DND-41 (cell line): ENCODE data around the gene GREB1.

ENCODE experiments used
- EZH2 ChIP-seq: IDR thresholded peaks from 3 replicates; pipeline ENCODE4 v1.6.1; 2012; ENCODE audit warnings: borderline replicate concordance, low read depth, mild to moderate bottlenecking, moderate library complexity, low read length, inconsistent platforms; ENCODE audit not compliant: severe bottlenecking
- TF ChIP-seq, protein P1 (sequence below): IDR thresholded peaks from 2 replicates; pipeline ENCODE4 v1.5.1; 2012; ENCODE audit warnings: borderline replicate concordance, low read length, moderate library complexity, mild to moderate bottlenecking; ENCODE audit not compliant: poor library complexity, severe bottlenecking; ENCODE audit errors: extremely low read depth

DNA sequence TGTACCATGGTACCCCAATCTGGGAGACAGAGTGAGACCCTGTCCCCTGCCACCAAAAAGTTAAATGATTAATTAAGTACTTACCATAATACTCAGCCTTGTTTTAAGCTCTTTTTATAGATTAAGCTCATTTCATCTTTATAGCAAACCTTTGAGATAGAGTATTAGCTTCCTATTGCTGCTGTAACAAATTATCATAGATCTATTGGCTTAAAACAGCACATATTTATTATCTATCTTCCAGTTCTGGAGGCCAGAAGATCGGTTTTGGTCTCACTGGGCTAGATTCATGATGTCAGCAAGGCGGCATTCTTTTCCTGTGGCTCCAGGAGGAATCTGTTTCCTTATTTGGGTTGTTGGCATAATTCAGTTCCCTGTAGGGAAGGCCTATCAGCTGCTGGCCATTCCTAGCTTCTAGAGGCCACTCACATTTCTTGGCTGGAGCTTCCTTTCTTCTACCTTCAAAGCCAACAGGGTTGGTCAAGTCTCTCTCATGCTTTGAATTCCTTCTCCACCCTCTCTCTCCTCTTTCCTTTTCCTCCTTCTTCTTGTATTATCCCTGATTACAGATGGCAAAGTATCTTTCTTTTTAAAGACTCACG is 13.7 kb upstream of the GREB1 start:
- TF ChIP-seq, protein P1, sequence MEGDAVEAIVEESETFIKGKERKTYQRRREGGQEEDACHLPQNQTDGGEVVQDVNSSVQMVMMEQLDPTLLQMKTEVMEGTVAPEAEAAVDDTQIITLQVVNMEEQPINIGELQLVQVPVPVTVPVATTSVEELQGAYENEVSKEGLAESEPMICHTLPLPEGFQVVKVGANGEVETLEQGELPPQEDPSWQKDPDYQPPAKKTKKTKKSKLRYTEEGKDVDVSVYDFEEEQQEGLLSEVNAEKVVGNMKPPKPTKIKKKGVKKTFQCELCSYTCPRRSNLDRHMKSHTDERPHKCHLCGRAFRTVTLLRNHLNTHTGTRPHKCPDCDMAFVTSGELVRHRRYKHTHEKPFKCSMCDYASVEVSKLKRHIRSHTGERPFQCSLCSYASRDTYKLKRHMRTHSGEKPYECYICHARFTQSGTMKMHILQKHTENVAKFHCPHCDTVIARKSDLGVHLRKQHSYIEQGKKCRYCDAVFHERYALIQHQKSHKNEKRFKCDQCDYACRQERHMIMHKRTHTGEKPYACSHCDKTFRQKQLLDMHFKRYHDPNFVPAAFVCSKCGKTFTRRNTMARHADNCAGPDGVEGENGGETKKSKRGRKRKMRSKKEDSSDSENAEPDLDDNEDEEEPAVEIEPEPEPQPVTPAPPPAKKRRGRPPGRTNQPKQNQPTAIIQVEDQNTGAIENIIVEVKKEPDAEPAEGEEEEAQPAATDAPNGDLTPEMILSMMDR = no peak
- no peak for TF ChIP-seq EZH2
